ENCODE results near the gene PPIA.
"Not testable (repeated sequence)": the region's sequence is repeated elsewhere in the genome, so short reads cannot be mapped to it uniquely, and the experiment has no call there.

The PPIA gene

DNA sequence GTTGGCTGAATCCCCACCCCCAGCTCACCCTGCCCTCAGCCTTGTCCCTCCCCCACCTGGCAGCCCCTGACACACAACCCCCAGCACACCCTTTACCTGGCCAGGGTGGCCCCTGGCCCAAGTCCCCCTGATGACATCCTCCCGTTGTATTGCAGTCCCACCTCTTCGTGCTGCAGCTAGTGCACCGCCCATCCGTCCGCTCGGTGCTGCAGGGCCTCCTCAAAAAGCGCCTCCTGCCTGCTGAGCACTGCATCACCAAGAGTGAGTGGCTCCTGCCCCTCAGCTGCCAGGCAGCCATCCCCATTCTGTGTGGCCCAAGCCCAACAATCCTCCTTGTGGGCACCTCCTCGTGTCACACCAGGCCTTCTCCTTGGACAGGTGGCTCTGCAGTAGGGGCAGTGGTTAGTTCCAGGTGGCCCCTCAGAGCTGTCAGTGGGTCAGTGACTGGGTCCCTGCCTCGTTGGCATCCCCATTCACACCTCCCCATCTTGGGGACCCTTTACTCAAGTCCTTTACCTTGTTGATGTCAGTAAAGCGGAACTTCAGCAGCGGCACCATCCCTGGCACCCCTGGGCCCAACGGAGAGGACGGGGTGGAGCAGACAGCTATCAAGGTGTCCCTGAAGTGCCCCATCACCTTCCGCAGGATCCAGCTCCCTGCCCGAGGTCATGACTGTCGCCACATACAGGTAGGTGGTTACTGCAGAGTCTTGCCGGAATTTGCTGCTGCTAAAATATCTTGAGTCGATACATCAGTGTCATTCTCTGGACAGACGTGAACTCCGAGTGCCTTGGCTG lies 33.6 kb upstream of the PPIA start:
- no peak for DNase-seq (ENCODE audit: extremely low read depth in 1 of 2, low read depth in 1 of 2)

DNA sequence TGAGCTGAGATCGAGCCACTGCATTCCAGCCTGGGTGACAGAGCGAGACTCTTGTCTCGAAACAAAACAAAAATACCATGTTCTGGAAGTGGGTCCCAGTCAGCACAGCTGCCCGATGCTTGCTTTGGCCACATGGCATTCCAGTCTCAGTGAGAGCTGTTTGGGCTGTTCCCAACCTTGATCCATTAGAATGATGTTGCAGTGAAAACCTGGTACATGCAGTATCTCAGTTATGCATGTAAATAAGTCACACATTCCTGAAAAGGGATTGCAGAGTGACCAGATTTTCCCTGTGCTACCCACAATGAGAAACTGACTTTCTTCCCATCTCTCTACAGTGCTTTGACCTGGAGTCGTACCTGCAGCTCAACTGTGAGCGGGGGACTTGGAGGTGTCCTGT lies 32.4 kb upstream of the PPIA start:
- DNase-seq (ENCODE audit: extremely low read depth in 1 of 2, low read depth in 1 of 2) = no peak

DNA sequence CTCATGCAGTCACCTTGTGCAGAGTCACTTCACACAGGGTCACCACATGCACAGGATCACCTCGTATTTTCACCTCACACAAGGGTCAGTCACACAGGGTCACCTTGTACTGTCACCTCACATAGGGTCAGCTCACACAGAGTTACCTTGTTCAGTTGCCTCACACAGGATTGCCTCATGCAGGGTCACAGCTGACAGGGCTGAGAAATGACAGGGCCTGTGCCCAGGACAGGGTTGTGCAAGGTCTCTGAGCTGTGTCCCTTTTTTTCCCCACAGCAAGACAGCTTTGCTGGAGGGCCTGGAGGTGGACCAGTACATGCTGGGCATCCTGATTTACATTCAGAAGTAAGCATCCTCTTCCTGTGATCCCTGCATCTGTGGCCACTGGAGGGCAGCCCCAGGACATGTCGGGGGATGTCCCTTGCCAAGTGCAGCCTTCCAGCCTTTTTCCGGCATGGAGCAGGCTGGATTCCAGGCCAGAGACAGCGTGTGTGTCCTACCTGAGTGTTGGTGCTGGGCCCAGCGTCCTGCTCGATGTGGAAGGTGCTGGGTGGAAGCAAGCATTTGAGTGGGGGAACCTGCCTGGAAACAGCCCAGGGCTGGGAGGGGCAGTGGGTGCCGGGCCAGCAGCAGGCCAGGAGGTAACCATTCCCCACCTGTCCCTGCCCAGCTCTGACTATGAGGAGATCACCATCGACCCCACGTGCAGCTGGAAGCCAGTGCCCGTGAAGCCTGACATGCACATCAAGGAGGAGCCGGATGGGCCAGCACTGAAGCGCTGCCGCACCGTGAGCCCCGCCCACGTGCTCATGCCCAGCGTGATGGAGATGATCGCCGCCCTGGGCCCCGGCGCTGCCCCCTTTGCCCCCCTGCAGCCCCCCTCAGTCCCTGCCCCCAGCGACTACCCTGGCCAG lies 31.6 kb upstream of the PPIA start:
- DNase-seq (ENCODE audit: extremely low read depth in 1 of 2, low read depth in 1 of 2) = no peak

DNA sequence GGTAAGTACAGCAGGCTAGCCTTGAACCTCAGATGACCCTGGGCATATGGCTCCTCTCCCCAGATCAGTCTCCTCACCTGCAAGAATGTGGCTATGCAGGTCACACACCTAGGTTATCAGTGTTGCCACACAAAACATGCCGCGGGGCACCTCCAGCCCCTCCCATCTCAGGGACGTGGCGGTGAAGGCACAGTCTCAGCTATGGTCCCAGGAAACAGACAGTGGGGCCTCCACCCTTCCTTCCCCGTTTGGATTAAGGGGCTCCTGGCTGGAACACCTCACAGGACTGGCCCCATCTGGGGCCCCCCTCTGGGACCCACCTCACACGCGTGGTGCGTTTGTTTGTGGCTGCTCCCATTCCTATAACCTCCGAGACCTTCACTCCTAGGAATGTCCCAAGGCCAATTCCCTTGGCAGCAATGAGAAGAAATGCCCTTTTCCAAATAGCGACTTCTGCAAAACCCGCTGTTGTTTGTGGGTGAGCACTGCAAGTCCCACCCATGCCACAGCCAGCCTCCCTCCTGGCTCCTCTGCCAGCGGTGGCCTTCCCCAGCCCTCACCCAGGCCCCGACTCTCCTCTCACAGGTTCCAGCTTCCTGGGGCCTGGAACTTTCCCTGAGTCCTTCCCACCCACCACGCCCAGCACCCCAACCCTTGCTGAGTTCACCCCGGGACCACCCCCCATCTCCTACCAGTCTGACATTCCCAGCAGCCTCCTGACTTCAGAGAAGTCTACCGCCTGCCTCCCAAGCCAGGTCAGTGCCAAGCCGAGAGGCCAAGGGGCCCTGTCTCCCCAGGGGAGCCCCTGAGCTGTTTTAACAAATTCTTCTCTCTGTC lies 30.7 kb upstream of the PPIA start:
- DNase-seq (ENCODE audit: extremely low read depth in 1 of 2, low read depth in 1 of 2) = no peak

DNA sequence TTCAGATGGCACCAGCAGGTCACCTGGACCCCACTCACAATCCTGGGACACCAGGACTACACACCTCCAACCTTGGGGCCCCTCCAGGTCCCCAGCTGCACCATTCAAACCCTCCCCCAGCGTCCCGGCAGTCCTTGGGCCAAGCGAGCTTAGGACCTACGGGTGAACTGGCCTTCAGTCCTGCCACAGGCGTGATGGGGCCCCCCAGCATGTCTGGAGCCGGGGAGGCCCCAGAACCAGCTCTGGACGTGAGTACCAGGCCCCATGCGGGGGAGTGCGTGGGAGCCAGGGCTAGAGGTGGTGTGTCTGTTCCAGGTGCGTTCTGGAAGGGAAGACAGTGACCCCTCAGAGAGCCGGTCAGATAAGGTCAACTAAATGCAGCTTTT lies 30.1 kb upstream of the PPIA start:
- no peak for DNase-seq (ENCODE audit: extremely low read depth in 1 of 2, low read depth in 1 of 2)

DNA sequence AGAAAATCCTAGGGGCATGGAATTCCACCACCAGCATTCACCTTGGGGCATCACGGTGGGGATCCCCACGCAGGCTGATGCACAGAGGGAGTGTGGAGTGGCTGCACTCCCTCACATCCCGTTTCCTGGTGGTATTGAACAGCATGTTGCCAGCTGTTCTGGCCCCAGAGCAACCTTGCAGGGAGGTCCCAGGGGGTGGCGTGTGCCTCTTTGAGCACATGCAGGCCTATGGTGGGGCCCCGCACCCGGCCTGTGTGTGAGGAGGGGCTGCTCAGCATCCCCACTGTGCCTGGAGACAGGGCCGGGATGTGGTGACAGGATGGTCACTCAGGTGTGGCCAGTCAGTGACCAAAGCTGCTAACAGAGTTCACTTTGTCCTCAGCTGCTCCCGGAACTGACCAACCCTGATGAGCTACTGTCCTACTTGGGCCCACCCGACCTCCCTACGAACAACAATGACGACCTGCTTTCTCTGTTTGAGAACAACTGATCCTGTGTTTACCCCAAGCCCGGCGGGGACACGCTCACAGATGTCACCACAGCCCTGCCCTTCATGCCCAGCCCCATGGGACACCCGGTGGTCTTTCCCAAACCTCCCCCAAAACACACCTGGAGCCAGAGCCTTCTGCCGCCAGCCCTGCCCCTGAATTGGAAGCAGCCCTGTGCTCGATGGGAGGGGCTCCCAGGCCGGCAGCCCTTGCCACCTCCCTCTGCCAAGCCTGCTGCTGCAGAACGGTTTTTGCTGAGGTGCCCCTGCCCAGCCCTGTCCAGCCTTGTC lies 29.2 kb upstream of the PPIA start:
- DNase-seq (ENCODE audit: extremely low read depth in 1 of 2, low read depth in 1 of 2) = no peak

DNA sequence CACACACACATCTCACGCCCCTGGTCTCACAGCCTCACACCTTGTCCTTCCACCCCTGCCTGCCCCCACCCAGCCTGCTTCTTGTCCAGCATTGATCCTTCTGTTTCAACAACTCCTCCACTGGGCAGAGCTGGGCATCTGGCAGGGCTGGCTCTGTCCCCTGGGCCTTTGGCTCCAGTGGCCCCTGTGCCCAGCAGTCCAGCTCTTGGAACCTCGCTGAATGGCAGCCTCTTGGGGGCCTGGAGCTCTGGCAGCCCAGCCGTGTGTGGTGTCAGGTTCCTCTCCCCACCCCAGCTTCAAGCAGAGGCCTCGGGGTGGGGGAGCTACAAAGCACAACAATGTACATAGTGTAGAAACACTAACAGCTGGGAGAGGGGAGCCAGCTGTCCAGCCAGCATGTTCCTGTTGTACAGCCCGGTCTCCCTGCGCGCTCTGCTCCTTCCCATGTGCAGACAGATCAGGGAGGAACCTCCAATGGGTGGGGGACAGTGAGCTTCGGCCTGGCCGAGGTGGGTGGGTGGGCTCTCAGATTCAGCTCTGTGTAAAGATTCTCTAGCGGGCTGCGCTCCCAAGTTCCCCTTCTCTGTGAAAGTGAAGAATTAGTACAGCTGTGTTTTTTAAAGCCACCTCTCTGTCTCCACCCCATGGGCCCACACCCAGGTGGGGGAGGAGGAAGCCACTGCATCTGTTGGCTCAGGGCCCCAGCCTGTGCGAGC lies 28.4 kb upstream of the PPIA start:
- no peak for DNase-seq (ENCODE audit: extremely low read depth in 1 of 2, low read depth in 1 of 2)

DNA sequence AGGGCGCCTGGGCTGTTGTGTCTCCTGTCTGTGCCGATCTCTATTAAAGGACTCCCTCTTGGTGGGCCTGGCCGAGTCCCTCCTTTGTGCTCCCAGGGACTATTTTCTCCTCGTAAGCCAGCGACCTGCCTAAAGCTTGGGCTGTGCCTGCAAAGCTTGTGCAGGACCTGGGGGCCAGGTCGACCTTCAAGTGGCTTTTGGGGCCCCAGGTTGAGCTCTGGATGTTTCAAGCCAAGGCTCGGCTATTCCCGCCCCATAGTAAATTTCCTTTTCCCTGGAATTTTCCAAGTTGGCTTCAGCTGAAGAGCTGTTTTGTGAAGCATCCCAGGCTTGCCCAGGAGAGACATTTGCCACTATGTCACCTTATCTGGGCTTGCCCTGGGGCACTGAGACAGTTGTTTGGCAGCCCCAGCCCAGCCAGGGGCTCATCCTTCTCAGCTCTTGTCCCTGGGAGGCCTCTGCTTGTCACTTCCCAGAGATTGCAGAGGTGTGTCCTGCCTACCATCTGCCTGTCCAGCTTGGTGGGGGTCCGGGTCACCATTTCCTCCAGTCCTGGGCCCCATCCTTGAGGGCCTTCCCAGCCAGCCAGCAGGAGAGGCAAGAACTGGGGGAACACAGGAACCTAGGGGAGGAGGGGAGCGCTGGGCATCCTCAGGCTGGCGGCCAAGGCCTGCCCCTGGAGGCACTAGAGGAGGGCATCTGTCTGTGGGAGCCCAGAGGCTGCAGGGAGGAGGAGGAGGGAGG lies 27.7 kb upstream of the PPIA start:
- no peak for DNase-seq (ENCODE audit: extremely low read depth in 1 of 2, low read depth in 1 of 2)

DNA sequence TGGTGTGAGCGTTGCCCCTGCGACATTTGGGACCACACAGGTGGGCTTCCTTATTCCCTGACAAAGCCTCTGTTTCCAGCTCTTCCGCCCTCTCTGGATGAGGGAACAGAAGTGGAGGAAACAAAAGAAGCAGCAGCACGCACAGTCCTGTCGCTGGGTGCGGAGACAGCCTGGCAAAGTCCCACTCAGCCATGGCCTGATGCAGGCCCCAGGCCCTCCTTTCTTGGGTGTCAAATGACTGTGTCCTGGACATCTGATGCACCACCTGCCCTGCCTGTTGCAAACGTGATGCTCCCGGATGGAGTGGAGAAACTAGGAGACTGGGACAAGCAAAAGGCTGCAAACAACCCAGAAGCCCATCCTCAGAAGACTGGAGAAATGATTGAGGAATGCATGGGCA lies 27.1 kb upstream of the PPIA start:
- DNase-seq (ENCODE audit: extremely low read depth in 1 of 2, low read depth in 1 of 2) = no peak

DNA sequence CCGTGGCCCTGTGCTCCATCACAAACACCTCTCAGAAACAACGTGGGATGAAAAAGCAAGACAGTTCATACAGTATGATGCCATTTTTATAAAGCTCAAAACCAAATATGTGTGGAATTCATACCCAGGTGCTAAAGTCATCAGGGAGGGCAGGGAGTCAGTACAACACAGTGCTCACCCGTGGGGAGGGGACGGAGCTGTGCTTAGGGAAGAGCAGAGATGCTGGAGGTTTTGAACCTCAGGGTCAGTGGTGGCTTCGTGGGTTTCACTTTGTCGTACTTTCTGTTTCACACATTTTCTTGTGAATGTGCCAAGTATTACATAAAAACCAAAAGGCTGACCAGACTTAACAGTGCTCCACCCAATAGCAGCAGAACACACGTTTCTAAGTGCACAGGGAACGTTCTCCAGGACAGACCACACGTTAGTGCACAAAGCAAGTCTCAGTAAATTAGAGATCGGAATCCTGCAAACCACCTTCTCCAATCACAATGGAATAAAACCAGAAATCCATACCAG lies 26.6 kb upstream of the PPIA start:
- DNase-seq (ENCODE audit: extremely low read depth in 1 of 2, low read depth in 1 of 2) = no peak

DNA sequence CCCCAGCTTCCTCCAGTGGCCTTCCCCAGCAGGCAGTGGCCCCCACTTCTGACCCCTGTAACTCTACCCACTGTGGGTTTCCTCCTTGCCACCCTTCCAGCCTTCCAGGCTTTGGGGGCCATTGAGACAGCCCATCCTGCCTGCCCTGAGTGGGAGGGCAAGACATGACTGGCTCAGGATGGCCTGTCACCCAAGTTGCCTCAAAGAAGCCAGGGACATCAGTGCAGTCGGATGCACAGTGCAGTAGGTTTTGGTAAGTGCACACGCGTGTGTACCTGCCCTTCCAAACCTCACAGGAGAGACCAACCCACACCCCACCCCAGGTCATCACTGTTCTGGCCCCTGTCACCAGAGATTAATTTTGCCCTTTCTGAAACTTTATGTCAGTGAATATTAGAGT lies 25.1 kb upstream of the PPIA start:
- no peak for DNase-seq (ENCODE audit: extremely low read depth in 1 of 2, low read depth in 1 of 2)

DNA sequence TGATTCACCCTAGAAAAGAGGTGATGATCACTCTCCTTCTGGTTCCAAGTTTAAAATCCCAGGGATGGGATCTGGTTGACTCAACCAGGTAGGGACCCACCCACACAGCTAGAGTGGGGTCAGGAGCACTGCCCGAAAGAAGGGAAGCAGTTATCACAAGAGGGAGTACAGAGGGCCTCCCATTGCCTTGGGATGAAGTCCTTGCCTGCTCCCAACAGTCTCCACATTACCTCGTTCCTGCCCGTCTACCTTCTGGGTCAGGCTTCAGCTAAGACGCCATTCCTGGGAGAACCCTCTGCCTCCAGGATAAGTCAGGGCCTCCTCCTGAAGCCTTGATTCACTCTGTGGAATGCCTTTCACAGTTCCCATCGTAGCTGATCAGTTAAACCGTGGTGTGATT lies 24.0 kb upstream of the PPIA start:
- no peak for DNase-seq (ENCODE audit: extremely low read depth in 1 of 2, low read depth in 1 of 2)

DNA sequence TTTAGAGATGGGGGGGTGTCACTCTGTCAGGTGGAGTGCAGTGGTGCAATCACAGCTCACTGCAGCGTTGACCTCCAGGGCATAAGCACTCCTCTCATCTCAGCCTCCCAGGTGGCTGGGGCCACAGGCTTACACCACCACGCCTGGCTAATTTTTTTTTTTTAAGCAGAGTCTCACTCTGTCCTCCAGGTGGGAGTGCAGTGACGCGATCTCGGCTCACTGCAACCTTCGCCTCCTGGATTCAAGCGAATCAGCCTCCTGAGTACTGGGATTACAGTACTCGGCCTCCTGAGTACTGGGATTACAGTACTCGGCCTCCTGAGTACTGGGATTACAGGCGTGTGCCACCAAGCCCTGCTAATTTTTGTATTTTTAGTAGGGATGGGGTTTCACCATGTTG lies 23.6 kb upstream of the PPIA start:
- no peak for DNase-seq (ENCODE audit: extremely low read depth in 1 of 2, low read depth in 1 of 2)

DNA sequence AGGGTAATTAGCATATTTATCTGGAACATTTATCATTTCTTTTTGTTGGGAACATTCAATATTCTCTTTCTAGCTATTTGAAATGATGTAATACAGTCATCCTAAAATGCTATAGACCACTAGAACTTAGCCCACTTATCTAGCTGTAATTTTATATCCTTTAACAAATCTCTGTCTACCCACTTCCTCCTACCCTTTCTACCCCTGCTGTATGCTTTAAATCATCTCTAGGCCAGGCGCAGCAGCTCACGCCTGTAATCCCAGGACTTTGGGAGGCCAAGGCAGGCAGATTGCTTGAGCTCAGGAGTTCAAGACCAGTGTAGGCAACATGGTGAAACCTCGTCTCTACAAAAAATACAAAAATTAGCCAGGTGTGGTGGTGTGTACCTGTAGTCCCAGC lies 22.0 kb upstream of the PPIA start:
- DNase-seq (ENCODE audit: extremely low read depth in 1 of 2, low read depth in 1 of 2) = not testable (repeated sequence)

DNA sequence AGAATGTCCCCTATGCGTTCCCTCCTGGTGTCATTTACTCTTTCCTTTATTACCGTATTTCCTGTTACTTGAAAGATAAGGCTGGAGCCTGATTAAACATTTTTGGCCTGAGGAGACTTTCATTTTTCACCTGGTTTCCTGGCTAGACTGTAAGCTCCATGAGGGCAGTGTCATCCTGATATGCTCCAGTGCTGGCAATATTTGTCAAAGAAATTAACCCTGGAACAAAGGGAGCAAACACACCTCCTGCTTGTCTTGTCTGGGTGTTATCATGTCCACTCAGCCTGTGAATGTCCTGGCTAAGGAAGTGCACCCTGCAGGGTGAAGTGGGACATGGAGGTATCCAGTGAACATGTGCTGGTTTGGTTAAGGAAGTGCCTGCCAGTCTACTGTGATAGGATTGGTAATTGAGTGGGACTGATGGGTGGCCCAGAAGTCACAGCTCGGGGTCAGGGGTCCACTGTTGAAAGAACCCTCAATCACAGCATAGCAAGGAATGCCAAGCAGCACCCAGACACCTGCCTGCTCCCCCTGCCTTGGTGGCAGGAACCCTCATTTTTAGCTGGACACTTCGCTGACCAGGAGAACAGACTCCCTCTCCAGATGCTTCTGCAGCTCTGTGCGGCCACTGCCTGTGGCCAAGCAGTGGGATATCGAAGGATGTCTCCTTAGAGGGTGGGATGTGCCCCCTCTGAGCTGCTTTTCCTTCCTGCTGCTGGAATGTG lies 20.9 kb upstream of the PPIA start:
- no peak for DNase-seq (ENCODE audit: extremely low read depth in 1 of 2, low read depth in 1 of 2)

DNA sequence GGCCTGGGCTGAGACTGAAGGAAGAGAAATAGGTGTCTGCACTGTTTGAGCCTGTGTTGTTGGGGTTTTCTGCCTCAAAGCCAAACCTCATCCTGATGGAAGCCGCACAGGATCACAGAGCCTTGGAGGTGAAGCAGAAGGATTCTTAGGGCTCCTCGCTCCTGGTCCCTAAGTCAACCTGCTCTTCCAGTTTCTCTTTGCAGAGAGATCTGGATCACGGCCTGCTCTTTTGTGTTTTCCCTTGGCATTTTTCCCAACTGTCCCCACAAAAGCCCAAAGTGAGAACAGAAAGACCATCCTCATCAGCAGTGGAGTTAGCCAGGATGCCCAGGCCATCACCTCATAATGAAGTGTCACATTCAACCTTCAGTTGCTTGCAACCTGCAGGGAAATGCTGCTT lies 20.3 kb upstream of the PPIA start:
- DNase-seq (ENCODE audit: extremely low read depth in 1 of 2, low read depth in 1 of 2) = no peak

DNA sequence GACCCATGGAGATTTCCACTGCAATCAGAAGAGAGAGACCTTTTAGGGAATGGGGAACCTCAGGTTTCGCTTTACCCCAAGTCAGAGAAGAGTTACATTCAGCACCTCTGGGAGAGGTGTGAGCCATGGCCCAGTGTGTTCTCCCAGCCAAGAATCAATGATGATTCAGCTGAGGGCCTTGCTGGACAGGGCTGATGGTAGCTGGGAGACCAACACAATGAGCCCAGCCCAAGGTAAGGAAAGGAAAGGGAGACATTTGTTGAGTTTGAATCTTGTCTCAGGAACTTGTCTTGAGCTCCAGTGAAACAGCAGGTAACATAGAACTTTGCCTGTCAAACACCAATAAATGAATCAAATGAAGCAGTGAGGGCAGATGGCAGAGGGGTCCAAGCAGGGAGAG lies 14.0 kb upstream of the PPIA start:
- no peak for DNase-seq (ENCODE audit: extremely low read depth in 1 of 2, low read depth in 1 of 2)

DNA sequence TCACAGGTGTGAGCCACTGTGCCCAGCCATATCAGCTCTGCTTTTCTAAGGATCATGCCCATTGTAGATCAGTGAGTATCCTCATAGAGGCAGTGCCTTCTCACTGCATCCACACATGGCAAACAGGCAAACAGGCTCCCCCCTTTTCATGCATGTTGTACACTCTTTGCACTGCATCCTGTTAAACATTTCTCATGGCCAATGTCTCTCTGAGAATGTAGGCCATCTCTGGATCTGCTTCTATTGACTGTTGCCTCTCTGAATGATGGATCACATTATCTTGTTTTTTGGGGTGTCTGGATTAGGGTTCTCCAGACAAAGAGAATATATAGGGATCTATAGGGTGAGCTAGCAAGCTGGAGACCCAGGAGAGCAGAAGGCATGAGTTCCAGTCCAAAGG lies 13.1 kb upstream of the PPIA start:
- no peak for DNase-seq (ENCODE audit: extremely low read depth in 1 of 2, low read depth in 1 of 2)

Measured in stimulated activated CD8-positive, alpha-beta memory T cell treated with anti-CD3 and anti-CD28 coated beads, Interleukin-7, amount 100 ng/mL, for 48 hours (primary cell).